K562 (cell line): ENCODE data around the gene ACP5. TPM values are rescaled to one million over a fixed set of nuclear protein-coding genes. Genes with fewer than 3 reads are reported as not detected.

ENCODE experiments used
- ARHGAP35 ChIP-seq: fragments of 450-650 bp; IDR thresholded peaks from 2 replicates; pipeline ENCODE4 v1.6.1; 2018; ENCODE audit not compliant: partially characterized antibody
- ATF3 ChIP-seq, 2 experiments: fragments of 450-650 bp in 1 of 2; sonication (generic) in 1 of 2; formaldehyde crosslinking in 1 of 2; IDR thresholded peaks in 1 of 2; conservative IDR thresholded peaks in 1 of 2; 2 replicates each; pipeline versions ENCODE4 v1.6.1 to v1.8.1; 2016 to 2023; ENCODE audit warnings: mild to moderate bottlenecking in 2 of 2, moderate library complexity in 2 of 2, inconsistent platforms in 1 of 2, missing genetic modification reagents in 1 of 2
- CBX8 ChIP-seq: fragments of 200-600 bp; sonication (generic); IDR thresholded peaks from 2 replicates; pipeline ENCODE4 v1.6.1; 2012; ENCODE audit warnings: borderline replicate concordance, mixed run types, low read depth, mild to moderate bottlenecking, moderate library complexity, mixed read lengths, low read length, control low read depth, inconsistent platforms; ENCODE audit not compliant: poor library complexity, severe bottlenecking; ENCODE audit errors: extremely low read depth
- DDX20 ChIP-seq: fragments of 450-650 bp; IDR thresholded peaks from 2 replicates; pipeline ENCODE4 v1.6.1; 2016; ENCODE audit warnings: missing genetic modification characterization, low read depth, mild to moderate bottlenecking, missing compliant biosample characterization, moderate library complexity
- FIP1L1 ChIP-seq: fragments of 200-400 bp; formaldehyde crosslinking; IDR thresholded peaks from 2 replicates; pipeline ENCODE4 v1.6.1; 2018; ENCODE audit warnings: mild to moderate bottlenecking, low read depth, low read length; ENCODE audit not compliant: poor library complexity, severe bottlenecking
- FOXJ2 ChIP-seq: fragments of 200-800 bp; sonication (Bioruptor generic); IDR thresholded peaks from 2 replicates; pipeline ENCODE4 v1.6.1; 2016; ENCODE audit warnings: missing genetic modification characterization, missing compliant biosample characterization
- FUS ChIP-seq: fragments of 200-400 bp; formaldehyde crosslinking; optimal IDR thresholded peaks from 2 replicates; pipeline ENCODE3; 2017; ENCODE audit warnings: low read depth, low read length
- HNRNPUL1 ChIP-seq: fragments of 200-400 bp; formaldehyde crosslinking; IDR thresholded peaks from 2 replicates; pipeline ENCODE4 v1.6.1; 2017; ENCODE audit warnings: low read length
- LARP7 ChIP-seq: fragments of 450-650 bp; IDR thresholded peaks from 2 replicates; pipeline ENCODE4 v1.6.1; 2016
- MTF1 ChIP-seq: fragments of 250-450 bp; sonication (Bioruptor Pico); IDR thresholded peaks from 2 replicates; pipeline ENCODE4 v1.9.0; 2021; ENCODE audit warnings: moderate library complexity, mild to moderate bottlenecking, inconsistent platforms, borderline replicate concordance
- MYNN ChIP-seq, 2 experiments: sonication (generic); formaldehyde crosslinking in 1 of 2; IDR thresholded peaks; 2 replicates each; pipeline versions ENCODE4 v1.5.0 to v1.6.1; 2016 to 2020; ENCODE audit warnings: antibody characterized with exemption in 1 of 2, missing genetic modification reagents in 1 of 2
- PURB ChIP-seq: sonication (generic); formaldehyde crosslinking; IDR thresholded peaks from 2 replicates; pipeline ENCODE4 v1.9.0; 2021; ENCODE audit warnings: low read depth, mild to moderate bottlenecking, missing genetic modification reagents
- RNF219 ChIP-seq: fragments of 250-450 bp; sonication (Bioruptor Pico); IDR thresholded peaks from 2 replicates; pipeline ENCODE4 v1.5.0; 2022; ENCODE audit warnings: mild to moderate bottlenecking
- ZBTB1 ChIP-seq: sonication (generic); formaldehyde crosslinking; IDR thresholded peaks from 2 replicates; pipeline ENCODE4 v1.8.1; 2023; ENCODE audit warnings: missing genetic modification reagents, low read depth, mild to moderate bottlenecking, borderline replicate concordance
- ZBTB11 ChIP-seq, 3 experiments: fragments of 200-800 bp in 1 of 3; fragments of 250-450 bp in 1 of 3; fragments of 450-650 bp in 1 of 3; sonication (Bioruptor Pico) in 1 of 3; sonication (Bioruptor generic) in 1 of 3; formaldehyde crosslinking in 1 of 3; IDR thresholded peaks; 2 replicates each; pipeline versions ENCODE4 v1.6.1 to v1.8.0; 2016 to 2022; ENCODE audit warnings: mild to moderate bottlenecking in 2 of 3, missing genetic modification characterization in 2 of 3, missing compliant biosample characterization in 1 of 3, moderate library complexity in 1 of 3
- ZFPM2 ChIP-seq: fragments of 250-450 bp; sonication (Bioruptor Pico); IDR thresholded peaks from 2 replicates; pipeline ENCODE4 v1.5.1; 2022; ENCODE audit warnings: mild to moderate bottlenecking
- ZNF23 ChIP-seq: fragments of 250-450 bp; sonication (Bioruptor Pico); IDR thresholded peaks from 2 replicates; pipeline ENCODE4 v1.4.0; 2020; ENCODE audit warnings: mild to moderate bottlenecking
- ZNF263 ChIP-seq: sonication (generic); formaldehyde crosslinking; IDR thresholded peaks from 2 replicates; pipeline ENCODE4 v1.8.0; 2022; ENCODE audit warnings: mild to moderate bottlenecking, missing genetic modification reagents, borderline replicate concordance
- polyA plus RNA-seq, 8 experiments: library from polyadenylated mRNA; depleted of rRNA in 4 of 8; stranded (reverse) in 5 of 8; unstranded in 3 of 8; fragments of >200 nt; fragmentation: Nextera tagmentation in 2 of 8; fragmentation: Illumina TruSeq in 1 of 8; extraction: Ambion mirVana in 2 of 8; extraction: Trizol in 1 of 8; gene quantifications; 2 replicates each; pipeline versions ENCODE4 v1.2.1 to v1.2.3, GENCODE V29; 2011 to 2014; ENCODE audit warnings: inconsistent platforms in 1 of 8, missing spikeins in 1 of 8
- total RNA-seq, 7 experiments: library from RNA; depleted of rRNA in 6 of 7; stranded (reverse); fragments of >200 nt in 6 of 7; fragmentation: Illumina TruSeq in 2 of 7; extraction: Trizol in 2 of 7; gene quantifications; 2 replicates each; pipeline versions ENCODE4 v1.2.1 to v1.2.3, GENCODE V29; 2011 to 2021; ENCODE audit warnings: low replicate concordance in 1 of 7

Gene ACP5
- total and polyA plus RNA-seq, 9 of the 15 experiments (the other 6 are each of a cell fraction or from before 2014, with no cell fraction given): 0.06 to 1.1 (median 0.31) TPM; not detected in 1

- TF ChIP-seq ZBTB11 (CRISPR knock-in tag; IDR thresholded peaks at IDR 0.05): peak in 1 of 3 experiments; percentile 68; a peak in 2 of 6 replicates
- TF ChIP-seq ARHGAP35: no peak
- TF ChIP-seq DDX20 (tag): no peak
- peak; percentile 73 for TF ChIP-seq FUS
- no peak for TF ChIP-seq MYNN (IDR thresholded peaks at IDR 0.05)
- TF ChIP-seq MYNN (CRISPR knock-in tag; IDR thresholded peaks at IDR 0.05): no peak
- TF ChIP-seq LARP7: no peak
- no peak for TF ChIP-seq HNRNPUL1
- 0 out of 2 replicates have a peak, but pooled peaks have one; percentile 52 for TF ChIP-seq FOXJ2
- TF ChIP-seq FIP1L1: peak; percentile 74
- no peak for TF ChIP-seq RNF219 (CRISPR knock-in tag)
- TF ChIP-seq ZBTB1: no peak
- 0 out of 2 replicates have a peak, but pooled peaks have one; percentile 16 for TF ChIP-seq ZNF263 (CRISPR knock-in tag)
- no peak for TF ChIP-seq ZFPM2 (CRISPR knock-in tag)
- TF ChIP-seq PURB: no peak
- TF ChIP-seq MTF1 (CRISPR knock-in tag): no peak
- no peak for TF ChIP-seq ZNF23
- no peak for TF ChIP-seq CBX8
- TF ChIP-seq ATF3 (IDR thresholded peaks at IDR 0.05): peak; percentile 99
- peak; percentile 98 for TF ChIP-seq ATF3 (CRISPR knock-in tag; conservative IDR thresholded peaks at IDR 0.05)
Measured at GRCh38 chr19:11535792-11536595, 41.5 kb downstream of the ACP5 start (continued).
